ENCODE measurements around the gene LIMK1. TPM values are rescaled to one million over a fixed set of nuclear protein-coding genes. Genes with fewer than 3 reads are reported as not detected.

LIMK1 gene
- total and polyA plus RNA-seq, 9 donors, result 7.6 to 38.7 (median 28.8) TPM

DNA sequence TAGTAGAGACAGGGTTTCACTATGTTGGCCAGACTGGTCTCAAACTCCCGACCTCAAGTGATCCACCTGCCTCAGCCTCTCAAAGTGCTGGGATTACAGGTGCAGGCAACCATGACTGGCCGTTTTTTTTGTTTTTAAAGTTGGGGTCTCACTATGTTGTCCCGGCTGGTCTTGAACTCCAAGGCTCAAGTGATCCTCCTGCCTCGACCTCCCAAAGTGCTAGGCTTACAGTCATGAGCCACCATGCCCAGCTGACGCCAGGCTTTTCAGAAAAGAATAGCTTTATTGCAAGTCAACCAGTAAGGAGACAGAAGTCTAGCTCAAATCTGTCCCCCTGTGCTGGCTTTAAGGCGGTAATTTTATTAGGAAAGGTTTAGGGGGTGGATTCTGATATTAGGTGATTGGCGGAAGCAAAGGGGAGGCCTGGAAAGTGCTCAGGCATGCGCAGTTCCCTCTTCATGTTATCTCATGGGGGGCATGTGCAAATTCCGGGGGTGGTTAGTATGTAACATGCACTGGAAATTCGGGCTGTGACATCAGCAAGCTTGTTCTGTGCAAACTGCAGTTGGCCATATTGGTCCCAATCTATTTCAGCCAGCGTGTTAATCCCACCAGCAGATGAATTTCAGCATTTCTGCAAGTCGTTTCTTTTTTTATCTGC, 42.7 kb downstream of the LIMK1 start:
- no peaks in the 10 kb centered on the region for H3K9me3 ChIP-seq
- H3K27me3 ChIP-seq, result no peaks in the 10 kb centered on the region
- no peak for DNase-seq
- no peak overlapping the region for H3K27ac ChIP-seq
- H3K4me3 ChIP-seq, result no peak overlapping the region
- no peaks in the 10 kb centered on the region for H3K4me1 ChIP-seq (ENCODE audit: insufficient read depth)
- H3K36me3 ChIP-seq, result no peaks in the 10 kb centered on the region
- WGBS, 3 donors, result 64 to 77% (median 69%) methylated on average over 12 of the region's 12 CpGs
- TF ChIP-seq, protein P1, sequence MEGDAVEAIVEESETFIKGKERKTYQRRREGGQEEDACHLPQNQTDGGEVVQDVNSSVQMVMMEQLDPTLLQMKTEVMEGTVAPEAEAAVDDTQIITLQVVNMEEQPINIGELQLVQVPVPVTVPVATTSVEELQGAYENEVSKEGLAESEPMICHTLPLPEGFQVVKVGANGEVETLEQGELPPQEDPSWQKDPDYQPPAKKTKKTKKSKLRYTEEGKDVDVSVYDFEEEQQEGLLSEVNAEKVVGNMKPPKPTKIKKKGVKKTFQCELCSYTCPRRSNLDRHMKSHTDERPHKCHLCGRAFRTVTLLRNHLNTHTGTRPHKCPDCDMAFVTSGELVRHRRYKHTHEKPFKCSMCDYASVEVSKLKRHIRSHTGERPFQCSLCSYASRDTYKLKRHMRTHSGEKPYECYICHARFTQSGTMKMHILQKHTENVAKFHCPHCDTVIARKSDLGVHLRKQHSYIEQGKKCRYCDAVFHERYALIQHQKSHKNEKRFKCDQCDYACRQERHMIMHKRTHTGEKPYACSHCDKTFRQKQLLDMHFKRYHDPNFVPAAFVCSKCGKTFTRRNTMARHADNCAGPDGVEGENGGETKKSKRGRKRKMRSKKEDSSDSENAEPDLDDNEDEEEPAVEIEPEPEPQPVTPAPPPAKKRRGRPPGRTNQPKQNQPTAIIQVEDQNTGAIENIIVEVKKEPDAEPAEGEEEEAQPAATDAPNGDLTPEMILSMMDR (IDR thresholded peaks at IDR 0.05), result no peak
- TF ChIP-seq EP300 (IDR thresholded peaks at IDR 0.05), result no peak
- intact Hi-C loops (cut with DNase I), result no loop called here

DNA sequence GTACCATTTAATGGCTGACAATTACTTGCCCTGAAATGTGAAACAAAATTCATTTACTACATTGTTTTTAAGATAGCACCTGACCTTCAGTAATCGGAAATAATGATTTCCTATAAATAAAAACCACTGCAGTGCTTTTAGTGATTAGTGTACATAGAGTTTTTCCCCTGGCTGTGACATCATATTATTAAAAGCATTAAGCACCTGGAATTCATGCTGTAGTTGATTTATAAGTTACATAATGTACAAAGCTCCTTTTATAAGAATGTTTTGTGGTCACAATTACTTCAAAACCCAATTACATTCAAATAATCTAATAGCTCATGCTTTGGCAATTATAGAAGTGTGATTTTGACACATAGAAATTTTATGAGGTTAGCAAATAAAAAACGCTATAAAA, 46.3 kb downstream of the LIMK1 start:
- Histone ChIP-seq H3K27ac (no peak overlapping the region), H3K9me3 (no peaks in the 10 kb centered on the region), H3K4me3 (no peak overlapping the region), H3K36me3 (no peaks in the 10 kb centered on the region), H3K27me3 (no peaks in the 10 kb centered on the region), H3K4me1 (ENCODE audit: insufficient read depth) (no peaks in the 10 kb centered on the region)
- intact Hi-C loops (cut with DNase I), result no loop called here
- 16 to 22% (median 21%) methylated on average over 2 of the region's 2 CpGs for WGBS, 3 donors
- no peak for DNase-seq
- TF ChIP-seq POLR2A (IDR thresholded peaks at IDR 0.05), result no peak
- TF ChIP-seq, protein P1 (IDR thresholded peaks at IDR 0.05), result no peak
- TF ChIP-seq EP300 (IDR thresholded peaks at IDR 0.05), result no peak

DNA sequence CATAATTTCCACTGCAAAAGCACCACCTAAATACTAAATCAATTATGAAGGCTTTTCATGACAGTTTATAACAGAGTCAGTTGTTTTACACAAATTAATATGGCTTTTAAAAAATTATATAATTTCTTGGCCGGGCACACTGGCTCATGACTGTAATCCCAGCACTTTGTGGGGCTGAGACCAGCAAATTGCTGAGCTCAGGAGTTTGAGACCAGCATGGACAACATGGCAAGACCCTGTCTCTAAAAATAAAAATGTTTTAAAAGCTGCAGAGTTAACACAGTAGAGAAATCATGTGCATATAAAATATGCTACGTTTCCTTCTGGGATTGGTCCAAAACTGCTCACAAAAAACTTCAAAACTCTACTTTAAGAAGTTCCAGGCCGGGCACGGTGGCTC, 46.9 kb downstream of the LIMK1 start:
- no peaks in the 10 kb centered on the region for H3K9me3 ChIP-seq
- TF ChIP-seq POLR2A (IDR thresholded peaks at IDR 0.05) (no peak), EP300 (IDR thresholded peaks at IDR 0.05) (no peak)
- TF ChIP-seq, protein P1 (IDR thresholded peaks at IDR 0.05), result no peak
- intact Hi-C loops (cut with DNase I), result no loop called here

DNA sequence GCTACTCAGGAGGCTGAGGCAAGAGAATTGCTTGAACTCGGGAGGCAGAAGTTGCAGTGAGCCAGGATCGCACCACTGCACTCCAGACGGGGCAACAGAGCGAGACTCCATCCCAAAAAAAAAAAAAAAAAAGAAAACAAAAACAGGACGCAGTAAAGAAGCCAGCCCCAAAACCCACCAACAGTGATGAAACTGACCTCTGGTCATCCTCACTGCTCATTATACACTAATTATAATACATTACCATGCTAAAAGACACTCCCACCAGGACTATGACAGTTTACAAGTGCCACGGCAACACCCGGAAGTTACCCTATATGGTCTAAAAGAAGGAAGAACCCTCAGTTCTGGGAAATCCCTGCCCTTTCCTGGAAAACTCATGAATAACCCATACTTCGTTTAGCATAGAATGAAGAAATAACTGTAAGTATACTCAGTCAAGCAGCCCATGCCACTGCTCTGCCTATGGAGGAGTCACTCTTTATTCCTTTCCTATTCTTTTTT, 50.6 kb downstream of the LIMK1 start:
- intact Hi-C loops (cut with DNase I), result no loop called here
- no peaks in the 10 kb centered on the region for H3K9me3 ChIP-seq
- H3K4me1 ChIP-seq (ENCODE audit: insufficient read depth), result no peaks in the 10 kb centered on the region
- TF ChIP-seq, protein P1 (IDR thresholded peaks at IDR 0.05), result no peak
- TF ChIP-seq POLR2A (IDR thresholded peaks at IDR 0.05) (no peak), EP300 (IDR thresholded peaks at IDR 0.05) (no peak)
- H3K4me3 ChIP-seq, result no peak overlapping the region
- 65 to 76% (median 68%) methylated on average over 8 of the region's 8 CpGs for WGBS, 3 donors
- no peak overlapping the region for H3K27ac ChIP-seq
- no peaks in the 10 kb centered on the region for H3K36me3 ChIP-seq
- no peaks in the 10 kb centered on the region for H3K27me3 ChIP-seq
- no peak for DNase-seq

More for the DNA sequence above, 46.9 kb downstream of the LIMK1 start:
- DNase-seq, result no peak
- Histone ChIP-seq H3K27me3 (no peaks in the 10 kb centered on the region), H3K4me3 (no peak overlapping the region), H3K36me3 (no peaks in the 10 kb centered on the region), H3K4me1 (ENCODE audit: insufficient read depth) (no peaks in the 10 kb centered on the region), H3K27ac (no peak overlapping the region)
- WGBS, 3 donors, result 14 to 31% (median 18%) methylated on average over 4 of the region's 4 CpGs
